A549 (cell line): ENCODE results near the gene CMTM5.

Experiments used
- CTCF ChIP-seq: fragments of >200 bp; sonication (Bioruptor Twin); formaldehyde crosslinking; IDR thresholded peaks from 3 replicates; pipeline ENCODE4 v1.5.1; 2016
- EHMT2 ChIP-seq: fragments of 200-600 bp; sonication (generic); IDR thresholded peaks from 2 replicates; pipeline ENCODE4 v1.6.1; 2016; ENCODE audit warnings: antibody characterized with exemption, low read depth, mild to moderate bottlenecking, moderate library complexity
- EP300 ChIP-seq, 2 experiments: fragments of >200 bp; sonication (Bioruptor Twin); formaldehyde crosslinking; IDR thresholded peaks; 2 replicates in 1 of 2; 3 replicates in 1 of 2; pipeline ENCODE4 v1.6.1; 2016 to 2017
- POLR2A ChIP-seq: IDR thresholded peaks from 2 replicates; pipeline ENCODE4 v1.6.1; 2012; ENCODE audit warnings: mild to moderate bottlenecking, low read length

GRCh38 chr14:23364164-23365035 lies 12.4 kb upstream of the CMTM5 start:
- TF ChIP-seq CTCF (no peak), POLR2A (no peak), EHMT2 (no peak), EP300 (IDR thresholded peaks at IDR 0.05) (no peak)
